ENCODE results near the gene SLC22A7. TPM values are rescaled to one million over a fixed set of nuclear protein-coding genes. Genes with fewer than 3 reads are reported as not detected.

SLC22A7 gene
- total RNA-seq, 4 donors from 2014 or later = 0.42 TPM; not detected in 3

DNA sequence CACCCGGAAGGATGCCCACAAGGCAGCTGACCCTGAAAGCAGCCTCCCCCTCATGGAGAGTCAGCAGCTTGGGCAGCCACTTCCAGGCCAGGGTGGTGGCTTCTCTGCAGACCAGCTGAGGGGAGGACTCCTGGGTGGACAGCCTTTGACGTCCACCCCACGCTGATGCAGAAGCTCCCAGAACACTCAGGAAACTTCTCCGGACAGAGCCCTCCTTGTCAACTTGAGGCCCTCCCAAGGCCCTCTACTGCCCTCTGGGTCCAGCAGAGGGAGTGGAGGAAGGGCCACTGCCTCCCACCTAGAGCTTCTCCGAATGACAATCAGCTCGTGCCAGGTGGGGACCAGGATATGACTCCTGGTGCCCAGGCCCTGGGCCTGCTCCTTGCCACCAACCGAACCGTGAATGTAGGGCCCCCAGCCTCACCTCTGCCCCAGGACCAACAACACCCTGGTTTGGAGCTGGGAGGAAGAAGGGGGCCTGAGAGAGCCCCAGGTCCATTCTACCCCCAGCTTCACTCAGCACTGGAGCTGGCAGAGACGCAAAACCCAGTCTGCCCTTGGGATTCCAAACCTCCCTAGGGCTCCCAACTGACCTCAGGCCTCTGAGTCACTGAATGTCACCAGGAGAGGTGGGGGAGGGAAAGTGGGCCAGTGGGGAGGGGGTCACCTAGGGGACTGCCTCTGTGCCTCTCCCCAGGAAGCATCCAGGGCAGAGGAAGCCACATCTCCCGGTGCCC is 10.9 kb upstream of the SLC22A7 start:
- Histone ChIP-seq H3K4me3 (no peak overlapping the region), H3K9me3 (no peaks in the 10 kb centered on the region), H3K4me1 (no peaks in the 10 kb centered on the region), H3K36me3 (no peaks in the 10 kb centered on the region), H3K27ac (no peak overlapping the region), H3K27me3 (peaks cover 0 to 13% (median 5%) of the 10 kb centered on the region in 3 donors)
- intact Hi-C loops (cut with DNase I; ENCODE audit: low total_unique reads) (no loop called here), in situ Hi-C loops (cut with MboI; ENCODE audit: low sequenced_read_pairs in 4 of 4) (no loop called here)
- ATAC-seq = no peak
- no peak for DNase-seq
- TF ChIP-seq POLR2A (IDR thresholded peaks at IDR 0.05) = no peak
- TF ChIP-seq CTCF (IDR thresholded peaks at IDR 0.05 in 4 of 5, conservative IDR thresholded peaks at IDR 0.05 in 1 of 5) = no peak

- DNase-seq (no peak), ATAC-seq (no peak)
- Histone ChIP-seq H3K27ac (no peak overlapping the region), H3K4me3 (no peak overlapping the region), H3K36me3 (no peaks in the 10 kb centered on the region), H3K9me3 (no peaks in the 10 kb centered on the region), H3K27me3 (peaks cover 0 to 10% (median 5%) of the 10 kb centered on the region in 3 donors), H3K4me1 (no peaks in the 10 kb centered on the region)
- TF ChIP-seq CTCF (IDR thresholded peaks at IDR 0.05 in 4 of 5, conservative IDR thresholded peaks at IDR 0.05 in 1 of 5) (no peak), POLR2A (IDR thresholded peaks at IDR 0.05) (no peak)
- intact Hi-C loops (cut with DNase I; ENCODE audit: low total_unique reads) (no loop called here), in situ Hi-C loops (cut with MboI; ENCODE audit: low sequenced_read_pairs in 4 of 4) (no loop called here)
These were observed 10.1 kb upstream of the SLC22A7 start for GRCh38 chr6:43287717-43288679.

DNA sequence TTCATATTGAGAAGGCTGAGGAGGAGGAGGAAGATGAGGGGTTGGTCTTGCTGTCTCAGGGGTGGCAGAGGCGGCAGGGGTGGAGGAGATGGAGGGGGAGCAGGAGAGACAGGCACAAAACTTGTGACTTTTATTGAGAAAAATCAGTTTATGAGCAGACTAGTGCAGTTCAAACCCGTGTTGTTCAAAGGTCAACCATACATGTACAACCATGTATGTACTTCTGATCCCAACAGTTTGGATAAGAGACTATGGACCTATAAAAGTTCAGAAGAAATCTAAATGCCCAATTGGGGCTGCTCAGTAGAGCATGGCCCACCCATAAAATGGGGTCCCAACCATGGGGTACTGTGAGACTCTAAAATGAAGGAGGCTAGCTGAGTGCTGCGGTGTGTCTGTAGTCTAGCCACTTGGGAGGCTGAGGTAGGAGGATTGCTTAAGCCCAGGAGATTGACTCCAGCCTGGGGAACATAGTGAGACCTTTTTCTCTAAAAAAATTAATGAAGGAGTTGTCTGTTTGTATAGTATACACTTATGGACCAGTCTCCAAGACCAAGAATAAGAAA is 7.6 kb upstream of the SLC22A7 start:
- Histone ChIP-seq H3K9me3 (no peaks in the 10 kb centered on the region), H3K4me1 (no peaks in the 10 kb centered on the region), H3K4me3 (no peak overlapping the region), H3K27ac (no peak overlapping the region), H3K36me3 (no peaks in the 10 kb centered on the region), H3K27me3 (peaks cover 0 to 3% (median 0%) of the 10 kb centered on the region in 3 donors)
- no peak for TF ChIP-seq CTCF (IDR thresholded peaks at IDR 0.05 in 4 of 5, conservative IDR thresholded peaks at IDR 0.05 in 1 of 5)
- TF ChIP-seq POLR2A (IDR thresholded peaks at IDR 0.05) = no peak
- no peak for ATAC-seq
- in situ Hi-C loops (cut with MboI; ENCODE audit: low sequenced_read_pairs in 4 of 4) = no loop called here
- DNase-seq = no peak
- intact Hi-C loops (cut with DNase I; ENCODE audit: low total_unique reads) = no loop called here

- TF ChIP-seq CTCF (IDR thresholded peaks at IDR 0.05 in 4 of 5, conservative IDR thresholded peaks at IDR 0.05 in 1 of 5) (no peak), POLR2A (IDR thresholded peaks at IDR 0.05) (no peak)
- intact Hi-C loops (cut with DNase I; ENCODE audit: low total_unique reads) (no loop called here), in situ Hi-C loops (cut with MboI; ENCODE audit: low sequenced_read_pairs in 4 of 4) (no loop called here)
- Histone ChIP-seq H3K4me1 (no peaks in the 10 kb centered on the region), H3K36me3 (no peaks in the 10 kb centered on the region), H3K9me3 (no peaks in the 10 kb centered on the region), H3K27ac (no peak overlapping the region), H3K27me3 (no peaks in the 10 kb centered on the region), H3K4me3 (no peak overlapping the region)
- no peak for DNase-seq
- no peak for ATAC-seq
These were observed 7.1 kb upstream of the SLC22A7 start for GRCh38 chr6:43290905-43291355.

Measured in gastrocnemius medialis (tissue), 4 donors.